HUES64 (cell line): ENCODE data around the gene NUDT17.

Experiments used
- H3K27ac ChIP-seq: 2 replicates; pipeline ENCODE4 v1.7.0; 2013; ENCODE audit warnings: low read depth, low read length, inconsistent platforms
- H3K27me3 ChIP-seq: 2 replicates; pipeline ENCODE4 v1.6.1; 2013; ENCODE audit warnings: mild to moderate bottlenecking, low read length; ENCODE audit not compliant: insufficient read depth
- H3K36me3 ChIP-seq: 2 replicates; pipeline ENCODE4 v1.6.1; 2013; ENCODE audit warnings: mild to moderate bottlenecking, low read length; ENCODE audit not compliant: insufficient read depth
- H3K4me1 ChIP-seq: 2 replicates; pipeline ENCODE4 v1.6.1; 2013; ENCODE audit warnings: mild to moderate bottlenecking, low read length, moderate library complexity; ENCODE audit not compliant: insufficient read depth
- H3K4me3 ChIP-seq: 2 replicates; pipeline ENCODE4 v1.5.1; 2013; ENCODE audit warnings: mild to moderate bottlenecking, low read length, moderate library complexity
- H3K9ac ChIP-seq: 2 replicates; pipeline ENCODE4 v1.6.1; 2013; ENCODE audit warnings: mild to moderate bottlenecking, low read depth, low read length
- H3K9me3 ChIP-seq: 2 replicates; pipeline ENCODE4 v1.6.1; 2013; ENCODE audit warnings: low read depth, low read length; ENCODE audit not compliant: insufficient read depth
- WGBS: fragments of 150-250, 120-280 bp; methylation state at CpG from one replicate; pipeline ENCODE4 v1.1.7; 2013; ENCODE audit warnings: missing lambda C conversion rate; 5-methylcytosine and 5-hydroxymethylcytosine counted together

Gene NUDT17

DNA sequence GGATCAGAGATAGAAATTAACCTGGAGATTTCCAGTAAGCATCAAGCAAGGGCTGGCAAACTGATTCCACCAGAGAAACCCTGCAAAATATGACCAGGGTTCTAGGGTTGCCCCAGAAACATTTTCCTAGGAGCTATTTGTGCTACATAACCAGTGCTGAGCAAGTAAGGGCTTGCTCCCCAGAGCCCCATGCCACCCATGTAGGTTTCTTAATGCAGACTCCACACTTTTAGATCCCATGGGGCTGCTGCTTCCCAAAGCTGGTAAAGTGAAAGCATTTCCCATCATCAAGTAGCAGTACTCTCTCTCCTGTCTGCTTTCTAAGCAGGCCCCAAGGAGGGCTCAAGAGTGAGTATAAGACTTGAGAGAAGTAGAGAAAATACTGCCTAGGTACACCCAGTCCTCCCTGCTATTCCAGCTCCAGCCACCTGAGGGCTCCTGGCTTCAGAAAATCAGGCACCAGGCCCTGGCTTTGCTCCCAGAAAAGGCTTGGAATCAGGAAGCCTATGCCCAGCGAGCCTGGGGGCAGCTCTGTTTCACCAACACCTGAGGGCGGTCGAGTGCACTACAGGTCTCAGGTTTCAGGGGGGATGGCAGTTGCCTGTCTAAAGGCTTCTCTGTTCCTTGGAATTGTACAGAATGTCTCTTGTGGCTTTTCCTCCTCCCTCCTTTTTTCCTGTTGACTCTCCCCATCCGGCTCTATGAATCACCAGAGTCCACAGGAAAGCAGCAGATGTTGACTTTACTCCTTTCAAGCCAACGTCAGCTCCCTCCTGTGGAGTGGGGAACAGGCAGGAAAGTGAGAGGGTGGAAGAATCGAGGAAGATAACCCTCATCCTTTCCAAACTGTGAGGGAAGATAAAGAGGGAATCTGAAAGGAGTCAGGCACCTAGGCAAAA, 46.4 kb downstream of the NUDT17 start:
- H3K36me3 ChIP-seq: no peaks in the 10 kb centered on the region
- peaks cover 17% of the 10 kb centered on the region for H3K4me1 ChIP-seq
- H3K9ac ChIP-seq: peak overlapping the region; percentile 38
- peak overlapping the region; percentile 36; the same call in 1 of the 2 replicates for H3K27ac ChIP-seq
- WGBS: 0% methylated on average over 4 of the region's 6 CpGs
- H3K9me3 ChIP-seq: no peaks in the 10 kb centered on the region
- H3K4me3 ChIP-seq: peak overlapping the region; percentile 42
- no peaks in the 10 kb centered on the region for H3K27me3 ChIP-seq

DNA sequence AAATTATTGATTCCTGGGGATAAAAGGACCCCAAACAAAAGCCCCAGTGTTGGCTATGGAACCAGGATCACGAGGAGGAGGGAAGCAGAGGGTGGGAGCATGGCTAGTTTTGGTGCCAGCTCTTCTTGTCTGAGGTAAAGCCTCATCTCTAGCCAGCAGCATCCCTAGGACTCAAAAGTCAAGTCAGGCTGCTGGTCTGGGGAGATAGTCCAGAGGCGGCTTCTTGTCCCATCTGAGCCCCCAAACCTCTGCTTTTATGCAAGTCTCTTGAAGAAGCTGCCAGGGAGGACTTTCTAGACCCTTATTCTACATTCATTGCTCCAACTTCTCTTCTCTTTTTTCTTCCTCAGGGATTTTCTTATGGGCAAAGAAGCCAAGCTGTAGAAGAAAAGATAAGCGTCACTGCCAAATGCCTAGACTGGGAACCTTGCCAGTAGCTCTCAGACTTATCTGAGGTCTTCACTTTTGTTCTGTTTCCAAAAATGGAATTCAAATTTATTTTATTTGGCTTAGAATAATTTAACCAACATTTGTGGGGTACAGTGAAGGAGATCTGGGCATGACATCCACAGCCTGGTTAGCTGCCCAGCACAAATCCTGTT, 47.2 kb downstream of the NUDT17 start:
- Histone ChIP-seq H3K27me3 (no peaks in the 10 kb centered on the region), H3K4me1 (peaks cover 16% of the 10 kb centered on the region), H3K9me3 (no peaks in the 10 kb centered on the region), H3K4me3 (peak overlapping the region; percentile 42), H3K36me3 (no peaks in the 10 kb centered on the region), H3K27ac (peak overlapping the region; percentile 36; the same call in 1 of the 2 replicates), H3K9ac (peak overlapping the region; percentile 38)
- 79% methylated on average over 3 of the region's 3 CpGs for WGBS

DNA sequence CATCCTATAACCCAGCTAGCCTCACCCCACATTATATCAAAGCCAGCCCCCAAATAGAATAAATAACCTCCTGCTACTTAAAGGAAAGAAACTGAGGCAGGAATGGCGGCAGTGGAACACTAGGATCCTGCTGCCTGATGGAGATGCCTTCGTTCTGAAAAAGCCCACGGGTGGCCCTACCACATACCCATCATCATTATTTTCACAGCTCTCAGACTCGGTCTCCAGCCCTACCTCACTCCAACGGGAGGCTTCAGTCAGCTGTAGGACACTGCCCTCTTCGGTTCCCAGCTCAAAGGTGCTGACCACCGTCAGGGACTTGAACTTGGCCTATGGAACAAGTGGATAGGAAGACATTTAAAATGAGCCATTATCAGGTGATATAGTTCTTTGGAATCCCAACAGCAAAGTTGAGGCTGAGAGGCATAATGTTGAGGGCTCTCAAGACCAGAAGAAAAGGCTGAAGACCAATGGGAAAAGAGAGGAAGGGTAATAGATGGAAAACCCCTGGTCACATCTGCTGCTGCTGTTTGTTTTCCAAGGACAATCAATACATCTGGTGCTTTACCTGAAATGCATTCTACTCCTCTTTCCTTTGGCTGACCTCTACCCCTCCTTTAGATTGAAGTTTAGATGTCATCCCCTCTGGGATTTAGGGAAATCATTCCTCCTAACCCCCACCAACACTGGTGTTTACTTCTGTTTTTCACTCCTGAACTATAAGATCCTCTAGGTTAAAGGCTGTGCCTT, 48.1 kb downstream of the NUDT17 start:
- H3K36me3 ChIP-seq: no peaks in the 10 kb centered on the region
- no peak overlapping the region for H3K9ac ChIP-seq
- no peaks in the 10 kb centered on the region for H3K9me3 ChIP-seq
- no peak overlapping the region for H3K4me3 ChIP-seq
- 90% methylated on average over 7 of the region's 7 CpGs for WGBS
- no peaks in the 10 kb centered on the region for H3K27me3 ChIP-seq
- peaks cover 14% of the 10 kb centered on the region for H3K4me1 ChIP-seq
- H3K27ac ChIP-seq: no peak overlapping the region

DNA sequence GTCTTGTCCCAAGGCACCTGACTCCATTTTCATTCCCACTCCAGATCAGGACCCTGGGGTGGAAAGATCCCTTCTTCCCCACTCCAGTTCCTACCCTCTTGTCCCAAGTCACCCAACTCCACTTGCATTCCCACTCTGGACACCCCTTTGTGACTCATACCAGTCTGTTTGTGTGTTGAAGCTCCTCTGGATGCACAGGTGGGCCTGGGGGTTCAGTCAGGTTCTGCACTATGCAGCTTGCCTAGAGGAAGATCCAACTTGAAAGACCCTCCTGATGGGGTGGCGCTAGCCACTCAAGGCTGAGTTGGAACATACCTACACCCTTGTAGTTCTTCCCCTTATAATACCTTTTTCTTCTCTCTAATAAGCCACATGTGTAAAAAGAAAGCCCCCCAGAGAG, 50.0 kb downstream of the NUDT17 start:
- Histone ChIP-seq H3K4me1 (peaks cover 14% of the 10 kb centered on the region), H3K27me3 (no peaks in the 10 kb centered on the region), H3K9ac (no peak overlapping the region), H3K36me3 (no peaks in the 10 kb centered on the region), H3K9me3 (no peaks in the 10 kb centered on the region), H3K27ac (no peak overlapping the region), H3K4me3 (no peak overlapping the region)
- WGBS: 80% methylated on average over 1 of the region's 1 CpG

DNA sequence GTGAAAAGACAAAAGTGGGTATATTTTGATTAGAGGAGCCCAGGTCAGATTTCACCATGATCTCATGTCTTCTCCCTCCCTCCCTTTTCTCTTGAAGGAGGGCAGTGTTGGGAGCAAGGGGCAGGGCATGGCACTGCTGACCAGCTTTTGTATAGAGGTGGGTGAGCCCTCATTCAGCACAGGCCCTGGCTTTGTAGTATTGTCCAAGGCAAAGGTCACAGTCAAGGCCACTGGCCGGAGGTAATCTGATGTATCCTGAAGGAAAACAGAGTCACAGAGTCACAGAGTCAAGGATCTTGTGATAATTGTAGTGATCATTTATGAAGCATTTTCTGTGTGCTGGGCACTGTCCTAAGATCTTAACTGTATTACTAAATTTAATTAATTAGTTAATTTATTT, 52.5 kb downstream of the NUDT17 start:
- no peak overlapping the region for H3K9ac ChIP-seq
- H3K9me3 ChIP-seq: no peaks in the 10 kb centered on the region
- H3K27ac ChIP-seq: no peak overlapping the region
- H3K36me3 ChIP-seq: no peaks in the 10 kb centered on the region
- no peaks in the 10 kb centered on the region for H3K27me3 ChIP-seq
- H3K4me1 ChIP-seq: no peaks in the 10 kb centered on the region
- 94% methylated on average over 1 of the region's 1 CpG for WGBS
- no peak overlapping the region for H3K4me3 ChIP-seq
